ENCODE data around the gene WASF1. TPM values are rescaled to one million over a fixed set of nuclear protein-coding genes. Genes with fewer than 3 reads are reported as not detected.
"Not testable (repeated sequence)": the region's sequence is repeated elsewhere in the genome, so short reads cannot be mapped to it uniquely, and the experiment has no call there.

Gene WASF1
- total RNA-seq, 1 donor from 2014 or later, result 6.0 TPM

DNA sequence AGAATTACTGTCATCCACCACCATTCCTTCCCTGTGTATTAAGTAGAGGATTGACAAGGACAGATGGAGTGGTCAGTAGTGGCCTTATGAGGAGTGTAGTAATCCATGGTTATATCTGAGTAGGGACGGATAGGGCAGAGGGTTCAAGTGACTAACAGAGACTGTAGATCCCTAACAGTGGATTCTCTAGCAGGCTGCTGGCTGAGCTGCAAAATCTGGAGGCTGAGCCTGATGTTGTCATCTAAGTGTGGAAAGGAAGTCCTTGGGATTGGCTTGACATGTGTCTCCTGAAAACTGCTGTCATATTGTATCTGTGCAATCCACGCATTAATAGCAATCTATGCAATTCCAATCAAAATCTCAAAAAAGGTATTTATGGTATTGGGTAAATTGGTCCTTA is 94.2 kb downstream of the WASF1 start:
- ATAC-seq, result no peak

DNA sequence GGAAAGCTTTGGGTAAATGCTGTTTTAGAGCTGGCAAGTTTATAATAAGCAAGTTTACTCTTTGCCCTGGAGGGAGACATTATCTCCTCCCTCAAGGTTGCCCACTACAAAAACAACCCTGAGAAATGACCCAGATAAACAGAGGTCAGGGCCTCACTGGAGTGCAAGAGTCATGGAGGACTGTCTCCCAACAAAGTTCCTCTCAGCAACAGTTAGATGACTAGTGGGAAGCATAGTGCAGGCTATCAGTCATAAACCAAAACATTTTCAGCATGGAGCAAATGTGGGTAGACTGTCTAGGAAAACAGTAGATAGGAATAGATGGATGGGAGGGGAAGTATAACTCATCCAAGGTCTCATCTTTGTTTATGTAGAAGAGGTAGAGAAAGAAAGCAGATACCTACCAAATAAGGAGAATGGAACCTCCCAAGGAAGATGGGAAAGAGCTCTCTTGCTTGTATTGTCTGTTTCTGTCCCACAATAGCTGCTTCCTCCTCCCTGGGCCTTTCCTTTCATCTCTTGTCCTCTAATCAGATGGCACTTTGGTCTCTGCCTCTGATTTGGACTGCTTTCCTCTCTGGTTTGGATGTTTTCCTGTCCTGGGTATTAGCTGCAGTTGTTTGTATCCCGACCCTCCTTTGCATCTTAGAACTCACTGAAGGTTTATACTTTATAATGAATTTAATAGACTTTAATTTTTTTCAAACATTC is 95.4 kb downstream of the WASF1 start:
- ATAC-seq, result no peak

DNA sequence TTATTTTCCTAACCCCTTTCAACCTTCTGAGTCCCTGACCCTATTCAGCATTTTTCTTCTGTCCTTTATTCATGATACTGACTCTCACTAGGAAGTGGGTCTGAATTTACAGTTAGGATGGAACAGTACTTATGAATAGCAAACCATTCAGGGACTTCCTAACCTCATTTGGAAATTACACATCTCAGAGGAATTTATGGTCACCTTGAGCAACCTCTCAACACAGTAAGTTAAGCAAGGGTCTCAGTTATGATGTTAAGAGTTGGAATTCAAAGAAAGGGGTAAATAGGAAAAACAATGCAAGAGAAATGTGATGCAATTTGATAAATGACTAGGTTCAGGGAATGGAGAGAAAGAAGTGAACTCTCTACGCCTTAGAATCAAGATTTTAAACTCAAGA is 104.1 kb downstream of the WASF1 start:
- no peak for ATAC-seq

DNA sequence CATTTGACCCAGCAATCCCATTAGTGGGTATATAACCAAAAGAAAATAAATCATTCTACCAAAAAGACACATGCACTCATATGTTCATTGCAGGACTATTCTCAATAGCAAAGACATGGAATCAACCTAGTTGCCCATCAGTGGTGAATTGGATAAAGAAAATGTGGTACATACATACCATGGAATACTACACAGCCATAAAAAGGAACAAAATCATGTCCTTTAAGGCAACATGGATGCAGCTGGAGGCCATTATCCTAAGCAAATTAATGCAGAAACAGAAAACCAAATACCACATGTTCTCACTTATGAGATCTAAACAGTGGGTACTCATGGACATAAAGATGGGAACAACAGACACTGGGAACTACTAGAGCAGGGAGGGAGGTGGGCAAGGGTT is 106.0 kb downstream of the WASF1 start:
- not testable (repeated sequence) for ATAC-seq

DNA sequence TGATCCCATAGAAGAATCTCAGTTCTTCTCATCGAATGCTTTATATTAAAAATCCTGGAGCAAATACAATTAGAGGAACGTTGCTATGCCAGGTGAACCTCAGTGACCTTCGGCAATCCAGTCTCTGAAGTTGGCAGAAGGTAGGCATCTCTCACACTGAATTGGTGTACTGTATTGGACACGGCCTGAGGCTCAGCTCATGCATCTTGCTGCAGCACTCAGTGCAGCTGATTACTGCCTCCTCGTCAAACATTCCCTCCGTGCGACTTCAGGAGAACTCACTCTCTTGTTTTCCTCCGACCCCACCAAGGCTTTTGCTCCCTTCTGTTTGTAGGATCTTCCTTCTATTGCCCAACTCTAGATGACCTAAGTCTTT is 110.9 kb downstream of the WASF1 start:
- no peak for ATAC-seq

DNA sequence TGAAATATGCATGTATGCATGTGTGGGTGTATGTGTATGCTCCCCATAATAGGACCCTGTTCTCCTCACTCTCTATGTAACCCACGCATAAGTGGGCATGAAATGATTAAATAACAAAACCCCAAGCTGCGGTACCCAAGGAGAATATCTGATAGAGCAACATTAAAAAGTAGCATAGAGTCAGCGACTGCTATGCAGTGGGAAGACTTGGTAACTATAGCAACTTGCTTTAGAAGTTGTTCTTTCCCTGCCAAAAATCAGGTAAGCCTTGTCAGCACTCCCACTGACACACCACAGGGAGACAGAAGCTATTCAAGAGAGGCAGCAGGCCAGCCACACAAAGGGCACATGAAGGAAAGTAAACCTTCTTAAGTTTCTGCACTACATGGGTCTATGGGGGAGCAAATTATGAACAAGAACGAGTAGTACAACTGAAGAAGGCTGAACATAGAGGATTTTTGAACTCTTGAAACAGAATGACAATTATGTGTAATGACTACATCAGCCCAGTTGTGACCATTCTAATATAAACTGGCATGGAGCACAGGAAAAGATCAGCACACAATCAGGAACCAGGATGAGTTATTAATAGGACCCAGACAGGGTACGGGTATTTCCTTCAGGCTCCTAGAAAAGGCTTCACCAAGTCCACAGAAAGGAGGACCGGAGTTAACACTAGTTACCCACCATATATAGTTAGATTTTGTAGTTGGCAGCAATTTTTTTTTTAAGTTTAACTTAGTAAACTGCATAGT is 111.5 kb downstream of the WASF1 start:
- ATAC-seq, result no peak

DNA sequence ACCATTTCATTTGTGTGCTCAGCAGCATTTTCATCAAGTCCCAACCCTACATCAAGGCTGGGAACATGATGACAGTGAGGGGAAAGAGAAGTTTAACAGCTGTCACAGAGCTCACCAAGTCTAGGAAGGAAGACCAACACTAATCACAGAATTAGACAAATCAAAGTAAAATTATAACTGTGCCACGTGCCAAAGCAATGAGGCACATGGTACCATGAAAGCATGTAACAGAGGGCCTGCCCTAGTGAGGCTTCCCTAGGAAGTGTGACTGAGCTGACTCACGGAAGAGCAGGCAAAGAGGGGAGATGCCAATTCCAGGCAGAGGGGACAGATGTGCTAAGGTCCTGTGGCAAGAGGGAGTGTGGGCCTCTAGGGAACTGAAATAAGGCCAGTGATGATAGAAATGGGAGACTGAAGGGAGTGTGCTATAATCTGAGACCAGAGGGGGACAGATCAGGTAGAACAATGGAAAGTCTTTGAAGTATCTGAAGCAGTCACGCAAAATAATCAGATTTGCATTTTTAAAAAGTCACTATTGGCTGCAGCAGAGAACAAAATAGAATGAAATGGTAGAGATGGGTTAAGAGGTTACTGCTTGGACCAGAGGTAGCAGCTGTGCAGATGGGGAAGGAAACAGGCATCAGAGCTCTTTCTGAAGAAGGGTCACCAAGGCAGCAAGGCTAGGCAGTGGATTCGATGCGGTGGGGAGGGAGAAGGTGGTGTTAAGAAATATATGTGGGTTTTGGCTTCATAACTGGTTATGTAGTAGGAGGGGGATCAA is 114.5 kb downstream of the WASF1 start:
- no peak for ATAC-seq

DNA sequence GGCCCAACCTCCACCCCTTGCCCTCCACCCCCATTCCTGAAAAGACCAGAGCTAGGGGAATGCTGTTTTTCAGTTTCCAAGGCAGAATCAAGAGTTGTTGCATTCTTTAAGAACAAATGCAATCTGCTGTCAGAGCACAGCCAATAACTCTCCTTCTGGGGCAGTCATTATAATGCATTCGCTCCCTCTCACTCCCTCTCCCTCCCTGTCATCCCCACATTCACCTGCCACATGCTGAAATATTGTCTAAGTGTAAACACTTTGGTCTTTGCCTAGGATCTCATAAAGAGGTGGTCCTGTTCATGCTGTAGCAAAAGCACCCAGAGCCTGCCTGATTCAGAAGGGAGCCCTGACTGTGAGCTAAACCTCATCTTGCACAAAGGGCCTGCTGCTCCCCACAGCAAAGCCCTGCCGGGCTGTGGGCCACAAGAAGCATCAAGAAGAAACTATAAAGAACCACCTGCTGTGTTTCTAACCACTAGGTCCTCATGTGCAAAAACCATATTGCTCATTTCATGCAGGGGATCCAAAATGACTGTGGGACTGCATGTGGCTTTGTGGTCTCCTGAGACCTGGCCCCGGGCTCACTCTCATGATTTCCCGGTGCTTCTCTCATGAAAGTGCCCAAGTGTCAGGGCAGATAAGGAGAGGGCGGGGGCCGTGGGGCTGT is 115.7 kb downstream of the WASF1 start:
- no peak for ATAC-seq

DNA sequence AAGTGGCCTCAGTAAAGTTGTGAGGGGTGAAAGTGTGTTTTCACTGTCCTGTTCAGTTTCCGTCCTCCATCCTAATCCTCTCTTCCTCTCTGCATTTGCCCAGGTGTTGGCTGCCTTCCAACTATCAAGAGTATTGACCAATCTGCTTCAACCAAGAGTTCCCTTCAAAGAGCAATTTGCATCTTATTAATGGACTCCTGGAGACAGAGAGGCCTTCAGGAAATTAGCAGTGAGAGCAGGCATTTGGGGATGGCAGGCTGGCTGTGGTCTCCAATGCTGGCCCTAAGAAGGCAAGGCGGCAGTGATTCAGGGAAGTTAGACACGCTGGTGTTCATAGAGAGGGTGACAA is 124.1 kb downstream of the WASF1 start:
- no peak for ATAC-seq

DNA sequence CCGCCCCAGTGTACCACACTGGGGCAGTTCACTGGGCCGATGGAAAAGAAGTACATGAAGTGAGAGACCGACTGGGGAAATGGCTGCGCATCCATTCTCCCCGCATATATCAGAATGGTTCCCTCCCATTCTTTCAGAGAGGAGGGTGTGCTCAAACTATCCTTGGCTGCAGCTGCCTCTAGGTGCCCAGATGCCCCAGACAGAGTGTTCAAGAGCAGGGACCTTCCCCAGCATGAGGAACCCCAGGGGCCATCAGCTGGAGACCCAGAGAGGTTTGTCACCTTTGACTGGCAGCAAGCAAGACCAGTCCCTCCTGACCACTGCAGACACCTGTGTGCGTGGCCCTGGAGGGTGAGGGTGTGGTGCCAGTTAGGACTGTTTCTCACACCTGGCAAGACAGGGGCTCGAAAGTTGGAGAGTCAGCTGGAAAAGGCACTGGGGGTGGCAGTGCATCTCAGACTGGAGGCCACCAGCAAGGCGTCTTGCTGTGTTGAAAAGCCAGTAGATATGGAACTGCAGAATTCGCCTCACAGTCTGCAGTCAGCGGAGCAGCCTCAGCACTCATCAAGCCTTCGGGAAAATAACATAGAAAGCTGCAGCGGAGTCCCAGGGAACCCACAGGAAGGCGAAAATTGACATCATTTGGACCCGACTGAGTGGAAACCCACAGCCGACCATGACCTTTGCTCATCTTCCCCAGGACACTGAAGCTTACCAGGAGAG is 124.6 kb downstream of the WASF1 start:
- ATAC-seq, result no peak

DNA sequence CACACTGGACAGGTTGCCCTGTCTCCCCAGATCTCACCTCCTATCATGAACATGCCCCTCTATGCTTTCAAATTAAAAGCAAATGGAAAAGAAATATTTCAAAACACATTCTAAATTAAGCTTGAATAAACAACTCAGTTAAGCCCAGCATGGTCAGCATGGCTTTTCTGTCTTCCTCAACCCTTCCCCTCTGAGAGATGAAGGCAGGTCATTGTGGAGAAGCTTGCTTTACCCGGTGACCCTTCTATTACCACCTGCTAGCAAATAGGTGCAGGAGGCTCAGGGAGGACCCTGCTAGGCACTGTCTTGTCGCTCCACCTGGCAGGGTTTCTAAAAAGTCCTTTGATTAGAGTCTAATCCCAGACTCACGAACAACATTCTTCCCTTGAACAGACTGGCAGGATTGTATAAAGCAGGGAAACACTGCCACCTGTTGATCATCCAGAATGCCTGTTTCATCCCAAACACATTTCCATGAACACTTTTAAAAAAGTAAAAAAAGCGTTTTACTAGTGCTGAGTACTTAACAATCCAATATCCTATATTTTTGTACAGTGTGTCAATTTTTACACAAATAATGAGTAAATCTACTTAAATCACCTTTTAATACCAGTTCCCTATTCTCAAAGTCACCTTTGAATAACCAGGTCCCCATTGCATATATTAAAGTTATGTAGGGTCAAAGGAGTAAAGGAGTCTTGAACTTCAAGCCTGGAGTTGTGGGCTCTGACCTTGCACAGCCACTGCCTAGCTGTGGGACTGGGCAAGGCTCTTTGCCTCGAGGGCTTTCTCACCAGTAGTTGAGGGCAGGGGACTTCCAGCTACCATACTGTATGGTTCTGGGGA is 125.9 kb downstream of the WASF1 start:
- peak; percentile 62 for ATAC-seq

DNA sequence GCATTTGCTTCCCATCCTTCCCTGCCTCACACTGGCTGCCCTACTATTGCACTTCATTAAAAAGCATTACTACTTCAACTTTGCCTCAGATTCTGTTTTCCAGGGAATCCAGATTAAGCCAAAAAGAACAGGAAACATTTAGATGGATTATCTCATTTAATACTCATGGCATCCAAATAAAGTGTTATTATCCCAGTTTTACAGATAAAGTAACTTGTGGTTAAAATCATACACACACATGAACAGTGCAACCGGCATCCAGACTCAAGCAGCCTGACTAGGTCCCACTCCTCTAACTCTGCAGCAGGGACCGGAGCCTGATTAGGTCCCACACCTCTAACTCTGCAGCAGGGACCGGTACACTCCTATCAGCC is 129.0 kb downstream of the WASF1 start:
- ATAC-seq, result no peak

Other genes with a start within 250 kb of the WASF1 start
- not detected for gene GPR6, start 201.4 kb downstream of the WASF1 start, total RNA-seq
- 14.7 TPM for gene CDC40, start 757 bp upstream of the WASF1 start, total RNA-seq
- not detected for gene METTL24, start 178.7 kb upstream of the WASF1 start, total RNA-seq
- 0.08 TPM for gene DDO, start 235.9 kb upstream of the WASF1 start, total RNA-seq